Lung microvascular endothelial cell (primary cell): ENCODE data around the gene ADAT2. TPM values are rescaled to one million over a fixed set of nuclear protein-coding genes. Genes with fewer than 3 reads are reported as not detected.

ENCODE experiments used
- DNase-seq, 2 donors: peaks; one replicate each; pipeline versions ENCODE4 v3.0.0 to v3.0.0-alpha.2; 2010; ENCODE audit warnings: low read depth in 2 of 2
- total RNA-seq: library from RNA; depleted of rRNA; stranded (reverse); fragments of >200 nt; gene quantifications from 2 replicates; pipeline ENCODE4 v1.2.1, GENCODE V29; 2014

Gene ADAT2
- total RNA-seq, 1 donor from 2014 or later = 3.6 TPM

GRCh38 chr6:143397227-143398222 lies 53.0 kb downstream of the ADAT2 start:
- DNase-seq = peak; percentile 67 to 82

GRCh38 chr6:143396497-143397226 lies 53.8 kb downstream of the ADAT2 start:
- DNase-seq = no peak

- no peak for DNase-seq
Observed at GRCh38 chr6:143395699-143396098, 54.8 kb downstream of the ADAT2 start.

- no peak for DNase-seq
Observed at GRCh38 chr6:143394389-143394788, 56.1 kb downstream of the ADAT2 start.

- DNase-seq = no peak
Observed at GRCh38 chr6:143390278-143390677, 60.2 kb downstream of the ADAT2 start.

- DNase-seq = no peak
Observed at GRCh38 chr6:143385636-143386035, 64.9 kb downstream of the ADAT2 start.

GRCh38 chr6:143376861-143377260 lies 73.6 kb downstream of the ADAT2 start:
- no peak for DNase-seq

GRCh38 chr6:143376375-143376774 lies 74.1 kb downstream of the ADAT2 start:
- no peak for DNase-seq

GRCh38 chr6:143375022-143375585 lies 75.4 kb downstream of the ADAT2 start:
- no peak for DNase-seq

- no peak for DNase-seq
Observed at GRCh38 chr6:143374014-143374413, 76.5 kb downstream of the ADAT2 start.

Other genes with a start within 250 kb of the ADAT2 start
- gene PEX3, start 110 bp upstream of the ADAT2 start, total RNA-seq = 12.4 and 14.5 TPM in 2 replicates
- 24.4 and 29.0 TPM in 2 replicates for gene FUCA2, start 61.0 kb upstream of the ADAT2 start, total RNA-seq
- 145 and 207 TPM in 2 replicates for gene PHACTR2, start 227.3 kb upstream of the ADAT2 start, total RNA-seq